ENCODE data around the gene GDPD4.

- no peak for TF ChIP-seq ATF7 (IDR thresholded peaks at IDR 0.05; ENCODE audit: low read depth)
- no peak for TF ChIP-seq MXI1 (IDR thresholded peaks at IDR 0.05; ENCODE audit: low read depth, low read length)
- no peak for TF ChIP-seq CTCF (IDR thresholded peaks at IDR 0.05 in 2 of 3, conservative IDR thresholded peaks at IDR 0.05 in 1 of 3; ENCODE audit: control insufficient read depth in 2 of 3, extremely low read depth in 1 of 3, insufficient read depth in 1 of 3, low read depth in 3 of 3, low read length in 3 of 3)
- no peak for TF ChIP-seq SP1 (IDR thresholded peaks at IDR 0.05; ENCODE audit: low read depth, low read length)
- TF ChIP-seq POLR2A (IDR thresholded peaks at IDR 0.05; ENCODE audit: low read depth, low read length), result no peak
- no peak for TF ChIP-seq SUZ12 (IDR thresholded peaks at IDR 0.05; ENCODE audit: unreplicated experiment)
- no peak for TF ChIP-seq RAD21 (IDR thresholded peaks at IDR 0.05; ENCODE audit: insufficient read depth, low read depth, low read length)
- TF ChIP-seq EZH2 (IDR thresholded peaks at IDR 0.05; ENCODE audit: borderline replicate concordance, control insufficient read depth, low read depth, low read length), result no peak
- no peak for TF ChIP-seq CEBPB (IDR thresholded peaks at IDR 0.05; ENCODE audit: borderline replicate concordance in 1 of 2, low read depth in 2 of 2, low read length in 2 of 2)
Observed at GRCh38 chr11:77212314-77213007, 89.0 kb downstream of the GDPD4 start.

All from GM12878 (cell line).